PC-9 (cell line): ENCODE results near the gene SLC35F3. TPM values are rescaled to one million over a fixed set of nuclear protein-coding genes. Genes with fewer than 3 reads are reported as not detected.

Experiments
- BruUV-seq: library from RNA; stranded (reverse); fragments of 400-500 nt; replicated peaks from 2 replicates; lab custom pipeline; 2021; lab: Mats Ljungman, UMichigan
- CTCF ChIA-PET: fragments of 300-600 bp; sonication (Branson Sonifier 250); formaldehyde crosslinking; loops from one replicate; lab custom pipeline; 2022; ENCODE audit warnings: antibody characterized with exemption; lab: Charles Lee
- POLR2A ChIA-PET: fragments of 300-600 bp; sonication (Branson Sonifier 250); formaldehyde crosslinking; loops from one replicate; lab custom pipeline; 2022; ENCODE audit warnings: antibody characterized with exemption; ENCODE audit not compliant: unreplicated experiment; lab: Charles Lee
- DNase-seq, 2 experiments: peaks; one replicate each; pipeline versions ENCODE4 v3.0.0 to v3.0.0-alpha.2; 2015 to 2022; ENCODE audit warnings: mixed read lengths in 1 of 2
- H2AFZ ChIP-seq: fragments of 200-600 bp; sonication (generic); 2 replicates; pipeline ENCODE4 v1.8.1; 2017; ENCODE audit warnings: antibody characterized with exemption
- H3F3A ChIP-seq: fragments of 200-600 bp; sonication (generic); 2 replicates; pipeline ENCODE4 v1.8.1; 2017; ENCODE audit warnings: antibody characterized with exemption, mild to moderate bottlenecking, low read depth; ENCODE audit not compliant: insufficient read depth
- H3K27ac ChIP-seq: fragments of 200-600 bp; sonication (generic); 2 replicates; pipeline ENCODE4 v1.6.1; 2016; ENCODE audit warnings: mixed run types
- H3K27me3 ChIP-seq: fragments of 200-600 bp; sonication (generic); 2 replicates; pipeline ENCODE4 v1.6.1; 2016; ENCODE audit warnings: low read depth, mixed run types; ENCODE audit not compliant: insufficient read depth
- H3K36me3 ChIP-seq: fragments of 200-600 bp; sonication (generic); 2 replicates; pipeline ENCODE4 v1.6.1; 2016; ENCODE audit warnings: low read depth, mixed run types
- H3K4me1 ChIP-seq: fragments of 200-600 bp; sonication (generic); replicated peaks from 2 replicates; pipeline ENCODE4 v1.6.1; 2016; ENCODE audit warnings: mixed run types; ENCODE audit not compliant: insufficient read depth
- H3K4me2 ChIP-seq: fragments of 200-600 bp; sonication (generic); 2 replicates; pipeline ENCODE4 v1.6.1; 2017; ENCODE audit warnings: mixed run types
- H3K4me3 ChIP-seq: fragments of 200-600 bp; sonication (generic); 2 replicates; pipeline ENCODE4 v1.6.1; 2016; ENCODE audit warnings: mixed run types
- H3K79me2 ChIP-seq: fragments of 200-600 bp; sonication (generic); 2 replicates; pipeline ENCODE4 v1.6.1; 2017; ENCODE audit warnings: low read depth, mixed run types
- H3K9me2 ChIP-seq: fragments of 200-600 bp; sonication (generic); 2 replicates; pipeline ENCODE4 v1.8.1; 2017; ENCODE audit warnings: mild to moderate bottlenecking; ENCODE audit not compliant: insufficient read depth
- H3K9me3 ChIP-seq: fragments of 200-600 bp; sonication (generic); 2 replicates; pipeline ENCODE4 v1.8.1; 2016; ENCODE audit warnings: low read depth; ENCODE audit not compliant: insufficient read depth
- H4K20me1 ChIP-seq: fragments of 200-600 bp; sonication (generic); 2 replicates; pipeline ENCODE4 v1.8.1; 2017; ENCODE audit not compliant: insufficient read depth
- EZH2 ChIP-seq: fragments of 200-600 bp; sonication (generic); IDR thresholded peaks from 2 replicates; pipeline ENCODE4 v1.8.0; 2017; ENCODE audit warnings: antibody characterized with exemption, low read depth
- intact Hi-C: fragments of 100-400 bp; cut with micrococcal nuclease; formaldehyde crosslinking; loops from one replicate; pipeline ENCODE4 v1.10.0; 2022; ENCODE audit not compliant: unreplicated experiment
- total RNA-seq: library from RNA; stranded (reverse); gene quantifications from 2 replicates; pipeline ENCODE4 v1.2.3, GENCODE V29; 2021
- TF ChIP-seq, protein P1 (sequence below): fragments of 200-600 bp; sonication (generic); conservative IDR thresholded peaks from 2 replicates; pipeline ENCODE4 v1.6.1; 2017; ENCODE audit warnings: mixed run types, antibody characterized with exemption, mild to moderate bottlenecking, moderate library complexity

Gene SLC35F3
- total RNA-seq, 1 experiment from 2014 or later, result 6.1 TPM

DNA sequence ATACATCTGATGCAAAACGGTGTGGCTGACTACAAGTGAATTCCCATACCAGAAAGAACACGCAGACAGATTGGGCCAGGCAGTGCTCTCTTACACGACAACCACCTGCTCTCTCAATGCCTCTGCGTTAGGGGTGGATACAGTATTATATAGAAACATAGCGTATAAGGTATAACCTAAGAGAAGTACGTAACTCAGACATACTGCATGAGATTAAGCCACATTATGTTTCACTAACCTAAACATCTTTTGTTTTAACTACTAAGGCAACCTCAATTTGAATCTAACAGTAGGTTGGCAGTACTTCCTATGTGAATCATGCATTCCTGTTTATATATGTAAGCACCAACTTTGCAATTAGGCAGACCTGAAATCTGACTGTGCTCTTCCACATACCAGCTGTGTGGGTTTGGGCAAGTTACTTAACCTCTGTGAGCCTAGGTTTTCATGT lies 410.6 kb downstream of the SLC35F3 start:
- H3K4me2 ChIP-seq, result 0 out of 2 replicates have a peak overlapping the region, but pooled peaks have one; percentile 18

DNA sequence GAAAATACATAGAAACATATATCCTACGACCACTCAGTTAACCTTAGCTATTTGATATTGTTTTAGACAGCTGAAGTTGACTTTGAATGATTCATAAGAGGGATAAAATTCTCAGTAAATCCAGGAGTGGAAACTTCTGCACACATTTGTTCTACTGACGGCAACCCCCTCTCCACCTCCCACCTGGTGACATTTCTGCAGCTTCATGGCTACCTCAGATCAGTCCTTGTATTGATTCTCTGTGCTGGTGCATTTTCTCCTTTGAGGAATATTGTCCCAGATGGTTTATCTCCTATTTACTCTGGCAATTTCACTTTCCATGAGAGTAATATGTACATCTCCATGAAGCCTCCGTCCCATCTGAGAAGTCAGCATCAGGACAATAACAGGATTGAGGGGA lies 411.1 kb downstream of the SLC35F3 start:
- Histone ChIP-seq H3K27ac (no peak overlapping the region), H3K4me1 (peaks cover 13% of the 10 kb centered on the region), H3K4me3 (no peak overlapping the region), H2AFZ (no peak overlapping the region), H3K27me3 (no peaks in the 10 kb centered on the region), H3K4me2 (0 out of 2 replicates have a peak overlapping the region, but pooled peaks have one; percentile 18), H3F3A (no peaks in the 10 kb centered on the region), H4K20me1 (no peaks in the 10 kb centered on the region), H3K9me2 (no peaks in the 10 kb centered on the region), H3K9me3 (no peaks in the 10 kb centered on the region), H3K79me2 (no peaks in the 10 kb centered on the region), H3K36me3 (no peaks in the 10 kb centered on the region)
- DNase-seq, result no peak
- BruUV-seq, result no TSS peak
- intact Hi-C loops, result no loop called here
- ChIA-PET CTCF (interaction anchor here (0.5 kb wide), 1 partner anchor 635 kb away, joined by 8 read pairs; no protein-coding TSS in a partner anchor), POLR2A (no interaction called here)
- TF ChIP-seq, protein P1, sequence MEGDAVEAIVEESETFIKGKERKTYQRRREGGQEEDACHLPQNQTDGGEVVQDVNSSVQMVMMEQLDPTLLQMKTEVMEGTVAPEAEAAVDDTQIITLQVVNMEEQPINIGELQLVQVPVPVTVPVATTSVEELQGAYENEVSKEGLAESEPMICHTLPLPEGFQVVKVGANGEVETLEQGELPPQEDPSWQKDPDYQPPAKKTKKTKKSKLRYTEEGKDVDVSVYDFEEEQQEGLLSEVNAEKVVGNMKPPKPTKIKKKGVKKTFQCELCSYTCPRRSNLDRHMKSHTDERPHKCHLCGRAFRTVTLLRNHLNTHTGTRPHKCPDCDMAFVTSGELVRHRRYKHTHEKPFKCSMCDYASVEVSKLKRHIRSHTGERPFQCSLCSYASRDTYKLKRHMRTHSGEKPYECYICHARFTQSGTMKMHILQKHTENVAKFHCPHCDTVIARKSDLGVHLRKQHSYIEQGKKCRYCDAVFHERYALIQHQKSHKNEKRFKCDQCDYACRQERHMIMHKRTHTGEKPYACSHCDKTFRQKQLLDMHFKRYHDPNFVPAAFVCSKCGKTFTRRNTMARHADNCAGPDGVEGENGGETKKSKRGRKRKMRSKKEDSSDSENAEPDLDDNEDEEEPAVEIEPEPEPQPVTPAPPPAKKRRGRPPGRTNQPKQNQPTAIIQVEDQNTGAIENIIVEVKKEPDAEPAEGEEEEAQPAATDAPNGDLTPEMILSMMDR, result no peak
- no peak for TF ChIP-seq EZH2

More for the DNA sequence above, 410.6 kb downstream of the SLC35F3 start:
- no peak overlapping the region for H2AFZ ChIP-seq
- H4K20me1 ChIP-seq, result no peaks in the 10 kb centered on the region
- no peaks in the 10 kb centered on the region for H3F3A ChIP-seq
- no peaks in the 10 kb centered on the region for H3K9me3 ChIP-seq
- no TSS peak for BruUV-seq
- POLR2A ChIA-PET, result no interaction called here
- no peaks in the 10 kb centered on the region for H3K27me3 ChIP-seq
- CTCF ChIA-PET, result interaction anchor here (0.5 kb wide), 1 partner anchor 635 kb away, joined by 8 read pairs; no protein-coding TSS in a partner anchor
- no peaks in the 10 kb centered on the region for H3K79me2 ChIP-seq
- intact Hi-C loops, result no loop called here
- peak; percentile 11 to 76 for DNase-seq
- no peaks in the 10 kb centered on the region for H3K9me2 ChIP-seq
- H3K4me1 ChIP-seq, result peaks cover 13% of the 10 kb centered on the region
- H3K27ac ChIP-seq, result no peak overlapping the region
- H3K4me3 ChIP-seq, result no peak overlapping the region
- no peak for TF ChIP-seq EZH2
- TF ChIP-seq, protein P1, result no peak
- no peaks in the 10 kb centered on the region for H3K36me3 ChIP-seq

DNA sequence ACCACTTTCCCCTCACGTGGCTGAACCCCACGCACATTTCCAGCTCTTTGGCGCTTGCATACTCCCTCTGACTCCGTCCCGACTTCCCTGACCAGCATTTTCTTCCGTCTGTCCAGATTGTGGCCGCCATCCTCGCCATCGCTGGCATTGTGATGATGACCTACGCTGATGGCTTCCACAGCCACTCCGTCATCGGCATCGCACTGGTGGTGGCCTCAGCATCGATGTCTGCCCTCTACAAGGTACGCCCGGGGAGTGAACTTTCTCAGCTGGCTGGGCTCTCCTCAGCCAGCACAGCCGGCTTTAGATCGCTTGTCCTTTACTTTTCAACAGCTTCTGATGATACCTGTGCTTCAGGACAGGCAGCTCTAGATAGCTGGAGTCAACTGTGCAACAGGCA lies 412.0 kb downstream of the SLC35F3 start:
- intact Hi-C loops, result no loop called here
- DNase-seq, result no peak
- no TSS peak for BruUV-seq
- H3K79me2 ChIP-seq, result no peaks in the 10 kb centered on the region
- no peak overlapping the region for H3K4me3 ChIP-seq
- no peaks in the 10 kb centered on the region for H3K9me3 ChIP-seq
- H3K27me3 ChIP-seq, result no peaks in the 10 kb centered on the region
- peaks cover 13% of the 10 kb centered on the region for H3K4me1 ChIP-seq
- H4K20me1 ChIP-seq, result no peaks in the 10 kb centered on the region
- H3K4me2 ChIP-seq, result no peak overlapping the region
- ChIA-PET POLR2A (no interaction called here), CTCF (no interaction called here)
- TF ChIP-seq, protein P1, result no peak
- no peak for TF ChIP-seq EZH2
- no peak overlapping the region for H3K27ac ChIP-seq
- H3K9me2 ChIP-seq, result no peaks in the 10 kb centered on the region
- H2AFZ ChIP-seq, result no peak overlapping the region
- H3K36me3 ChIP-seq, result no peaks in the 10 kb centered on the region
- H3F3A ChIP-seq, result no peaks in the 10 kb centered on the region
